ENCODE data around the gene GRM2. TPM values are rescaled to one million over a fixed set of nuclear protein-coding genes. Genes with fewer than 3 reads are reported as not detected.
"Not testable (repeated sequence)": the region's sequence is repeated elsewhere in the genome, so short reads cannot be mapped to it uniquely, and the experiment has no call there.

The GRM2 gene
- total RNA-seq, 1 experiment from 2014 or later: not detected

GRCh38 chr3:51722362-51722761, 15.5 kb downstream of the GRM2 start:
- no peak for DNase-seq (ENCODE audit: low spot score)

- DNase-seq (ENCODE audit: low spot score): no peak
Measured at GRCh38 chr3:51727500-51727899, 20.6 kb downstream of the GRM2 start.

DNA sequence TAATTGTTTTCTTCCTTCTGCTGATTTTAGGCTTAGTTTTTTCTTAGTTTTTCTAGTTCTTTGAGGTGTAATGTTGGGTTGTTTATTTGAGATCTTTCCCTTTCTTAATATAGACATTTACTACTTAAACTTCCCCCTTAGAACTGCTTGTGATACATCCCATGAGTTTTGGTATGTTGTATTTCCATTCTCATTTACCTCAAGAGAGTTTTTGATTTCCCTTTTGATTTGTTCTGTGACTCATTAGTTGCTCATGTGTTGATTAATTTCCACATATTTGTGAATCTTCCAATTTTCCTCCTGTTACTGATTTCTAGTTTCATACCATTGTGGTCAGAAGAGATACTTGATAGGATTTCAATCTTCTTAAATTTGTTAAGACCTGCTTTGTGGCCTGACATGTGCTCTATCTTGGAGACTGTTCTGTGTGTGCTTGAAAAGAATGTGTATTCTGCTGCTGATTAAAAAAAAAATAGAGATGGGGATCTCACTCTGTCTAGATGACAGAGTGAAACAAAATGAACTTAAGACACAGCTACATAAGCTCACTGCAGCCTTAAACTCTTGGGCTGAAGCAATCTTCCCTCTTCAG, 22.3 kb downstream of the GRM2 start:
- DNase-seq (ENCODE audit: low spot score): no peak

- no peak for DNase-seq (ENCODE audit: low spot score)
Measured at GRCh38 chr3:51733859-51734571, 27.1 kb downstream of the GRM2 start.

GRCh38 chr3:51734572-51734907, 27.7 kb downstream of the GRM2 start:
- DNase-seq (ENCODE audit: low spot score): no peak

GRCh38 chr3:51735039-51735438, 28.2 kb downstream of the GRM2 start:
- no peak for DNase-seq (ENCODE audit: low spot score)

DNA sequence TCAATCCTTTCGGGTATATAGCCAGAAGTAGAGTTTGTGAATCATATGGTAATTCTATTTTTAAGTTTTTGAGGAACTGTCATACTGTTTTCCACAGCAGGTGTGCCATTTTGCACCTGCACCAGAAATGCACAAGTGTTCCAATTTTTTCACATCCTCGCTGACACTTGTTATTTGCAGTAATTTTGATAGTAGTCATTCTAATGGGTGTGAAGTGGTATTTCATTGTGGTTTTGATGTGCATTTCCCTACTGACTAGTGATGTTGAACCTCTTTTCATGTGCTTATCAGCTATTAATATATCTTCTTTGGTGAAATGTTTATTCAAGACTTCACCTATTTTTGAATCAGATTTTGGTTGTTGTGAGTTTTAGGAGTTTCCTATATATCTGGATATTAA, 29.1 kb downstream of the GRM2 start:
- no peak for DNase-seq (ENCODE audit: low spot score)

DNA sequence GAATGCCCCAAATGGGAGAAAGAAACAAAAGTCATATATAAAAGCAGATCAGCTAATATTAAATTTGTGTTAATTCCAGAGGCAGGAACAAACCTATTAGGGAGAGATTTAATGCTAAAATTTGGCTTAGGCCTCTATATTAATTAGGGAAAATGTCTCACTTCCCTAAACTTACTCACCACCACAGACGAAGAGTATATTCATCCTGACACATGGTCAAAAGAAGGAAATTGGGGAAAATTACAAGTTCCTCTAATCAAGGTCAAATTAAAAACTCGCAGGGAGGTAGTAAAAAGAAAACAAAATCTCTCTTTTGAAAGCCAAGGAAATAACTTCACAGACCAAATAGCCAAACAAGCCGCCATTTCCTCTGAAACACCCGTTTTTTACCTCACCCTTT, 32.2 kb downstream of the GRM2 start:
- no peak for DNase-seq (ENCODE audit: low spot score)

- not testable (repeated sequence) for DNase-seq (ENCODE audit: low spot score)
Measured at GRCh38 chr3:51742320-51742719, 35.5 kb downstream of the GRM2 start.

GRCh38 chr3:51742978-51743377, 36.1 kb downstream of the GRM2 start:
- DNase-seq (ENCODE audit: low spot score): not testable (repeated sequence)

GRCh38 chr3:51747840-51748239, 41.0 kb downstream of the GRM2 start:
- no peak for DNase-seq (ENCODE audit: low spot score)

- DNase-seq (ENCODE audit: low spot score): no peak
Measured at GRCh38 chr3:51748327-51748726, 41.5 kb downstream of the GRM2 start.

GRCh38 chr3:51750878-51751277, 44.0 kb downstream of the GRM2 start:
- DNase-seq (ENCODE audit: low spot score): no peak

DNA sequence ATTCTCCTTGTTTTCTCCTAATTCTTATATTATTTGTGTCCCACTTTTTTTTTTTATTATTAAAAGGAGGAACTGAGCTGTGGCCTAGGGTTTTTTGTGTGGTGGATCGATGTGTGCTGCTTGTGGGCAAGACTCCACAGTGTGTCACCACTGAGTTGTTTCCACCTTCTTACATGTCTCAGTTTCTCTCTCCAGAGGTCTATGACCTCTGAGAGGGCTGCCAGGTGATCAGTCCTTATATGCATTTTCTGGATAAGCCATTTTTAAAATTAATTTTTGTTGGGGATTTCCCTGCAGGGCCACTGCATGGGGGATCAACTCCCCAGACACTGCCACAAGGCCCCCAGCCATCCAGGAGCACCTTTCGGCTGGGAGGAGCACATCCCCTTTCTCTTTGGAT, 44.4 kb downstream of the GRM2 start:
- DNase-seq (ENCODE audit: low spot score): no peak

GRCh38 chr3:51753763-51754750, 47.2 kb downstream of the GRM2 start:
- not testable (repeated sequence) for DNase-seq (ENCODE audit: low spot score)

GRCh38 chr3:51759203-51759602, 52.3 kb downstream of the GRM2 start:
- DNase-seq (ENCODE audit: low spot score): no peak

Other genes with a start within 250 kb of the GRM2 start
- 8.5 and 9.9 TPM in 2 replicates for gene DCAF1, start 207.1 kb upstream of the GRM2 start, total RNA-seq (2014; rRNA removed; shearing (Covaris generic))
- gene RAD54L2, start 168.3 kb upstream of the GRM2 start, total RNA-seq (2014; rRNA removed; shearing (Covaris generic)): 4.0 and 5.7 TPM in 2 replicates
- 37.7 and 48.2 TPM in 2 replicates for gene TEX264, start 35.8 kb upstream of the GRM2 start, total RNA-seq (2014; rRNA removed; shearing (Covaris generic))
- not detected in 2 replicates for gene IQCF6, start 72.2 kb downstream of the GRM2 start, total RNA-seq (2014; rRNA removed; shearing (Covaris generic))
- gene IQCF2, start 154.5 kb downstream of the GRM2 start, total RNA-seq (2014; rRNA removed; shearing (Covaris generic)): not detected in 2 replicates
- not detected in 2 replicates for gene IQCF5, start 168.5 kb downstream of the GRM2 start, total RNA-seq (2014; rRNA removed; shearing (Covaris generic))
- gene IQCF1, start 196.3 kb downstream of the GRM2 start, total RNA-seq (2014; rRNA removed; shearing (Covaris generic)): not detected in 2 replicates
- 25.7 and 31.0 TPM in 2 replicates for gene RRP9, start 234.8 kb downstream of the GRM2 start, total RNA-seq (2014; rRNA removed; shearing (Covaris generic))
- 7.7 and 7.9 TPM in 2 replicates for gene PARP3, start 235.3 kb downstream of the GRM2 start, total RNA-seq (2014; rRNA removed; shearing (Covaris generic))
- not detected in 2 replicates for gene GPR62, start 248.3 kb downstream of the GRM2 start, total RNA-seq (2014; rRNA removed; shearing (Covaris generic))